ENCODE measurements around the gene SPAG9.

Gene SPAG9

GRCh38 chr17:50993544-50993943 lies 127.1 kb downstream of the SPAG9 start:
- no peak for DNase-seq

GRCh38 chr17:50989149-50989548 lies 131.5 kb downstream of the SPAG9 start:
- DNase-seq, result no peak

DNA sequence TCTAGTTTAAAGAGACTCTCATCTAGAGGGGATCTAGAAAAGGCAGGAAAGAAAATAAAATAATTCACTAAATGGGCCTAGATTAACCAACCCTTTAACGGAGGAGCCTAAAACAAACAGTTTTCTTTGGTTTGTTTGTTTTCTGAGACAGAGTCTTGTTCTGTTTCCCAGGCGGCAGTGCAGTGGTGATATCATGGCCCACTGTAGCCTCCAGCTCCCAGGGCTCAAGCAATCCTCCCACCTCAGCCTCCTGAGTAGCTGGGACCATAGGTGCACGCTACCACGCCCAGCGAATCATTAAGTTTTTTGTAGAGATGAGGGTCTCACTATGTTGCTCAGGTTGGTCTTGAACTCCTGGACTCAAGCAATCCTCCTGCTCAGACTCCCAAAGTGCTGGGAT lies 132.2 kb downstream of the SPAG9 start:
- DNase-seq, result no peak

GRCh38 chr17:50986989-50987660 lies 133.5 kb downstream of the SPAG9 start:
- no peak for DNase-seq

DNA sequence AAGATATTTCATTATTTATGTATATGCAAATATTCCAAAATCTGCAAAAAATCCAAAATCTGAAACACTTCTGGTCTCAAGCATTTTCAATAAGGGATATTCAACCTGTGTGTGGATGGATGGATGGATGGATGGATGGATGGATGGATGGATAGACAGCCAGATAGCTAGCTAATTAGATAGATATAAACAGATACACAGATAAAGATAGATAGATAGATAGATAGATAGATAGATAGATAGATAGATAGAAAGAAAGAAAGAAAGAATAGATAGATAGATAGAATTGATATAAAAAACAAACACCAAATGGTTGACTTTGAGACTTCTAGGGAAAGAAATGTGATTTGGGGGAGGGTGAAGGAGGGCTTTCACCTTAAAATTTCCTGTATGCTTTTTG lies 139.4 kb downstream of the SPAG9 start:
- DNase-seq, result no peak

DNA sequence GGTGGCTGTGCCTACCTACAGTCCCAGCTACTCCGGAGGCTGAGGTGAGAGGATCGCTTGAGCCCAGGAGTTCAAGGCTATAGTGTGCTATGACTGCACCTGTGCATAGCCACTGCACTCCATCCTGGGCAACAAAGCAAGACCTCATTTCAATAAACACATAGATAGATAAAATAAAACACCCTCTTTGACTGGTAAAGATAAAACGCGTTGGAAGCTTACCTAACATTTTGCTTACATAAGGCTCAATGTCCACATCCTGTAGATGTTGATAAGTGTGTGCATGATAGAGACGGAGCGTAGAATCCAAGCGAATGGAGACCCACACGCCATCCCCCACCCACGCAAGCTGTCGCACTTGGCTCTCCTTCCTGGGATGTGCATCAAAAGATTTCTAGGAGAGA lies 141.1 kb downstream of the SPAG9 start:
- no peak for DNase-seq

DNA sequence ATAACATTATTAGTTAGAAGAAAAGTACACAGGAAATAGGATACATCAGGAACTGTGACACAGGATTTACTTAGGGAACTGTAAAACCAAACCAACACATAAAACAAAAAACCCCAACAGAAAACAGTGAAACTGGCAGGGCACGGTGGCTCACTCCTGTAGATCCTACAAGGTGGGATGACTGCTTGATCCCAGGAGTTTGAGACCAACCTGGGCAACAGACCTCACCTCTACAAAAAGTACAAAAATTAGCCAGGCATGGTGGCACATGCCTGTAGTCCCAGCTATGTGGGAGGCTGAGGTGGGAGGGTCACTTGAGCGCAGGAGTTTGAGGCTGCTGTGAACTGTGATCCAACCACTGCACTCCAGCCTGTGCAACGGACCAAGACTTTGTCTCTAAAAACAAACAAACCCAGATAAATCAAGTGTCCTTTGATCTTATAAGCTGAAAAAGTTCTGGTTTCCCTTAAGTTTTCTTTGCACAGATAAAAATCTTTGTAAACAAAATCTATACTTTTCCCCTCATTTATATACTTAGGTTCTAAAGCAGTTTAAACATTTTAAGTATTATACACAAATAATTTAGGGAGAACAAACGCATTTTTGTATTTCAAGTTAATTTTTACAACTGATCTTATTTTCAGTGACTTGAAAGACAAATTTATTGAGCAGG lies 143.0 kb downstream of the SPAG9 start:
- DNase-seq, result no peak

GRCh38 chr17:50976951-50977472 lies 143.7 kb downstream of the SPAG9 start:
- DNase-seq, result no peak

GRCh38 chr17:50973557-50974494 lies 146.8 kb downstream of the SPAG9 start:
- DNase-seq, result no peak

GRCh38 chr17:50972577-50972976 lies 148.1 kb downstream of the SPAG9 start:
- DNase-seq, result no peak

DNA sequence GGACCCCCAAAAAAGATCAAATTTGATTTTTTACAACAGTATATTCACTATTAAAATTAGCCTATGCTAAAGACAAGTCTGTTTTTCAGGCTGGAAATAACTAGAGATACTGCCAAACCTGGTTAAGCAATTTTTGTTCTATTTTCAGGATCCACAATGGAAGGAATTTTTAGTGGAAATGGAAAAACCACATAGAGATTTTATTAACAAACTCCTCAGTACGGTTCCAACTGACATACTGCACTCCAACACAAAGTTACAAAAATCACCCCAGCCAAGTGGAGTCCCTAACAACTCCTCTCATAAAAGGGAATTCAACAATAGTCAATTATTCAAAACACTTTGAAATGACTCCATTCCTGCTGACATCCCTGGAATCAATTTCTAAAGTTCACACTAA lies 152.9 kb downstream of the SPAG9 start:
- no peak for DNase-seq

DNA sequence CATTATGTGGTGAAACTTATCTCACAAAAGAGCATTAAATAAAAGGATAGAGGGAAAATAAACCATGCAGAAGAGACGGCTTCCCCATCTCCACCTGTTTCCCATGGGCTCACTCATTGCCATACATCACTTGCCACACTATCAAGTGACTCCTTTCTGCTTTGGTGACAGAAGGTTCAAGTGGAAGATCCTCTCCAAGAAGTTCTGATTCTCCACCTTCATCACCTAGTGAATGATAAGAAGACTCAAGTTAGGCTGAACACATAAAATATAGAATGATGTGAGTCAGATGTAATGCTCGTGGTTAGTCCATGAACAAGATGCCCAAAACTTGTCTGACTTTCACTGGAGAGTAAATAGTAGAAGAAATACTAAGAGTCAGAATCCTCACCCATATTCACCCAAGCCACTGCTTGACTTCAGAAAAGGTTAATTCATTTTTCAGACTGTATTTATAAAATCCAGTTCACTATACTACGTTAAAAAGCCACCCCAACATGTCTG lies 154.5 kb downstream of the SPAG9 start:
- DNase-seq, result no peak

GRCh38 chr17:50963139-50963538 lies 157.5 kb downstream of the SPAG9 start:
- DNase-seq, result no peak

DNA sequence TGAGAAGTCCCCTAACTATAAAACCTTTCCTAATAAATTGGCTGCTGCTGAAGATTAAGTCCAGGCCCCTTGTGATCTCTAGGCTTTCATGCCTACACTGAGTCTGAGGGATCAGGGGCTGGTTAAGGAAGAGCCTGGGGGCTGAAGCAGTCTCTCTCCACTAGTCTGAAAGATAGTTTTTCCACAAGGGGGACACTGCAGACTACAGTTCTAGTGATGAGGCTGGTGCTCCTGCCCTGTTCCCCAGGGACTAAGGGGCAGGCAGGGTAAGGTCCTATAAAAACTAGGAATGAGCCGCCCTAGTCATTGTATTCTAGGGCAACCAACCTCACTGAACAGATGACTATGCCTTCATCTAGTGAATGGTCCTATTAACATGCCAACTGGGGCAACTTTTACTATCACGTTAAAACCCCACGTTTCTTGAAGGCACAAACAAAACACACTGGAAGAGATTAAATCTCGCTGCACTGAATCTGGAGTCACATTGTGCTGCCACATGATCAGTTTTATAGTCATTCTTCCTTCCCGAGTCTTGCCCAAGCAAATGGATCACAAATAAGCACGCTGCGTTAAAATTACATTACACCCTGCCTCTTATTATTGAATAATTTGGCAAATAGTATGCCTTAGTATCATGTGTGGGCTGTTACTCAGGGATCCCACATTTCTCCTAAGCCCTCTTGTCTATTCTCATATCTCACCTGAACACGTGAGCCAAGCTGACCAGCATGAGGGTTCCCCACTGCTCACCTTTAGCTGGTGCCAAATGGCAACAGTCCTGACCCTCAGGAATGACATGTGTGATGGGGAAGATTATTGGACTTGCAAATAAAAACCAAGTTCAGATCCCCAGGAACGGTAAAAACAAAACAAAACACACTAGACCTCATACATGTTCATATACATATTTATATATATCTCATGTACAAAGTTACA lies 159.1 kb downstream of the SPAG9 start:
- DNase-seq, result no peak

DNA sequence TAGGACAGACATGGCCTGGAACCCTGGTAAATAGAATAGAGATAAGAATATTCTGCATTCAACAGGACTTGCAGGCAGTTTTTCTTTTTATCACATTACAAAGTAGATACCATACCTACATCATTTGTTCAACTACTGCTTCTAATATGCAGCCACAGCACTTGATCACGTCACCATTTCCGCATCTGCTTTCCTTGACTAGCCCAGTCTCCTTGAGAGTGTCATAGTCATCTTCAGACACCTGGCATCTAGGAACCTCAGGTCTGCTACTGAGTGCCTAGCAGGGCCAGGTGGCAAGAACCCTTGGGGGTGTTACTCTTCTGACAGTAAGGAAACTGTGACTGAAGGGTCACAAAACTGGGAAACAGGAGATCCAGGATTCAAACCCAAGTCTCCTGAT lies 161.3 kb downstream of the SPAG9 start:
- DNase-seq, result no peak

DNA sequence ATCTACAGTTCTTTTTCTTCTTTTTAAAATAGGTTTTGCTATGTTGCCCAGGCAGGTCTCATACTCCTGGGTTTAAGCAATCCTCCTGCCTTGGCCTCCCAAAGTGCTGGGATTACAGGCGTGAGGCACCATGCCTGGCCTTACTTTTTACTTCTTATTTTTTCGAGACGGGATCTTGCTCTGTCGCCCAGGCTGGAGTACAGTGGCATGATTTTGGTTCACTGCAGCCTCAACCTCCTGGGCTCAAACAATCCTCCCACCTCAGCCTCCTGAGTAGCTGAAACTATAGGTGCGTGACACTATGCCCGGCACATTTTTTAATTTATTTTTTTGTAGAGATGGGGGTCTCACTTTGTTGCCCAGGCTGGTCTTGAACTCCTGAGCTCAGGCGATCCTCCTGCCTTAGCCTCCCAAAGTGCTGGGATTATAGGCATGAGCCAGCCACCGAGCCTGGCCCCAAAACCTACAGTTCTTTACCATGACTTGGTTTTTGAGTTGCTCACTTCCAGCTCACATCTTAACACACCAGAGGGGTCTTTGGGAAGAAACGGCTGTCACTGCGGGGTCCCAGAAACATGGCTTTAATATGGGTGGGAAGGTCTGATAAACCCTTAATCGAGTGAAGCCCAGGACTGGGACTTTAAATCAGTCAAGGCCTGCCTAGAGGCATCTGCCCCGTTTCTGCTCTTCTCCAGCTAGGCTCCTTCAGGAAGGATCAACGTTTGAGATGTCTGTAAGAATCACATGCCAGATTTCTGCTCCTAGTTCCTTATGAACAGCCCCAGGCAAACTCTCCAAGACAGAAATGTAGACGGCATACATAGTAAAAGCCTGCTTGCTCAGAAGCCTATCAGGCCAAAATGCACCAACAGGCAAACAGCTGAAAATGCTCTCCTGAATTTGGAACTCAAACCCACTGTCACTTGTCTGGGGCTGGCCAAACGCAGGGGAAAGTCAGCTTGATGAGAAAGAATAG lies 162.8 kb downstream of the SPAG9 start:
- DNase-seq, result no peak

DNA sequence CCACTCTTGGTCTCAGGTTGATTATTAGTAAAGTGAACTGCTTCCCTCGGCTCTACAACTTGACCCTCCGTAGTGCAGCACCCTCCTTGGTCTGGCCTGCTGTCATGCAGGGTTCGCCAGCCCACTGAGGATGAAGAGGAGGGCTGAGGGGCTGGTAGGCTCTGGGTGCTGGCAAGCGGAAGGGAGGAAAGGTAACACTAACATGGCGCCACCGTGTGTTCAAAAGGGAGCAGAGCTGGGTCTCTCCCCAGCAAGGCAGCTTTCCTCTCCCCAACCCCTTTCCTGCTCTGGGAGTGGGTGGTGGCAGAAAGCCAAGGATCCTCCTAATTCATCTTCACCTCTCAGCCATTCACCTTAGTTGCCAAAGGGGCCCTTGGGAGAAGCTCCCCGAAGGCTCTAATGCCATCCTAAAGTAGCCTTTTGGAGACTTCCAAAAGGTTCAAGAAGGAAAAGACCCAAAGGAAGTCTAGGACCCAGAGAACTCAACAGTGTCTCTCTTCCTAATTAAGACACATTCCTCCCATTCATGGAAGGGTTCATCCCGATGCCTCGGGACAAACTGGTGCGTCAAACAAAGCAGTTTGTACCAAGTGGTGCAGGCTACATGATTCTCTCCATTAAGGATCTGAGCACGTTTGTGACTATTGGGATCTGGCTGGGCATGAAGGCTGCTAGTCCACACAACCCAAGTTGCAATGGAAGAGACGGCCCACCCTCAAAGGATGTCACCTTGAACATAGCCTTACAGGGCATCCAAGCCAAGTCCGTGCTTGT lies 163.7 kb downstream of the SPAG9 start:
- peak in 42 of 58 donors; percentile 16 to 71 (median 40) for DNase-seq

DNA sequence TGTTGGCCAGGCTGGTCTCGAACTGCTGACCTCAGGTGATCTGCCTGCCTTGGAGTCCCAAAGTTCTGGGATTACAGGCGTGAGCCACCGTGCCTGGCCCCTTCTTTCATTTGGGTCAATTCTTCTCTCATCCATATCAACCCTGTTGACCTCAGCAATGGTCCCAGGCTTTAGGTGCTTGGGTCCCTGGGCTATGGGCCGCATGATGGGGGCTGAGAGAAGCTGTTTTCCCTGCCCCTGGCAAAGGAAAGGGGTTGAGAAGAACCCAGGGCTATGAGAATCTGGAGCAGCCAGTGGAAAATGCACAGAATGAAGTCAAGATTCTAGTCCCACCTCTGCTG lies 164.3 kb downstream of the SPAG9 start:
- DNase-seq, result no peak

Measured in anterior cingulate cortex (tissue), 58 donors.